HG03108 (cell line): ENCODE measurements around the gene PADI4.

Source experiments
- ATAC-seq: cut with Tn5 transposase; IDR thresholded peaks from one replicate; pipeline ENCODE4 v1.9.1; 2021; ENCODE audit warnings: moderate library complexity; ENCODE audit not compliant: unreplicated experiment

The PADI4 gene

DNA sequence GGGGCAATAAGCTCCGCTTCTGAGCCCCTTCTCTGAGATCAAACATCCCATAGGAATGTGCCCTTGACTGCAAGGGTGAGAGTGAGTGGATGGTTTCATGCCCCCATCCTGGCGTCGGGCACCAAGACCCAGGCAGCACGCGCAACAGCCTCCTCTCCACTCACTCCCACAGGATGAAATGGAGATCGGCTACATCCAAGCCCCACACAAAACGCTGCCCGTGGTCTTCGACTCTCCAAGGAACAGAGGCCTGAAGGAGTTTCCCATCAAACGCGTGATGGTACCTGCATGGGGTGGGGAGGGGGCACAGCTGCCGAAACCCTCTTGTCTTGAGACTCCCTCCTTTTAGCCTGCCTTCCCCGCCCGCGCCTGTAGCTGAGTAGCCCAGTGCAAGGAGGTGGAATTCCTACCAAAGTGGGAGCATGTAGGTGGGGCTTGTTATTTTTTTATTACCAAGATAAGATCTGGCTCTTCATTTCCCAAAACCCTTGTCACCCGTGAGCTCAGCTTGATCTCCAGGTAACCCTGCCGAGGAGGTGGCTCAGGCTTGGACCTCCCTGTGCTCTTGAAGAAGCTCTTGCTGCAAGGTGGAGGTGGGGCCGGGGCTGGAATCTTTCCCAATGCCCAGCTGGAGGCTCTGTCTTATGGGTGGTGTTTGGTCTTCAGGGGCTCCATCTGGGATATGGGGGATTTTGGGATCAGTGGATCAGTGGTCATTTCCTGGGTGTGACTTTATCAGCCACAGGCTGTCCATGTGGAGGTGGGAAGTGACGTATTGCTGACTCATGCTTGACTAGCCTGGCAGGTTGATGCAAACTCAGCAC, 40.0 kb downstream of the PADI4 start:
- no peak for ATAC-seq

DNA sequence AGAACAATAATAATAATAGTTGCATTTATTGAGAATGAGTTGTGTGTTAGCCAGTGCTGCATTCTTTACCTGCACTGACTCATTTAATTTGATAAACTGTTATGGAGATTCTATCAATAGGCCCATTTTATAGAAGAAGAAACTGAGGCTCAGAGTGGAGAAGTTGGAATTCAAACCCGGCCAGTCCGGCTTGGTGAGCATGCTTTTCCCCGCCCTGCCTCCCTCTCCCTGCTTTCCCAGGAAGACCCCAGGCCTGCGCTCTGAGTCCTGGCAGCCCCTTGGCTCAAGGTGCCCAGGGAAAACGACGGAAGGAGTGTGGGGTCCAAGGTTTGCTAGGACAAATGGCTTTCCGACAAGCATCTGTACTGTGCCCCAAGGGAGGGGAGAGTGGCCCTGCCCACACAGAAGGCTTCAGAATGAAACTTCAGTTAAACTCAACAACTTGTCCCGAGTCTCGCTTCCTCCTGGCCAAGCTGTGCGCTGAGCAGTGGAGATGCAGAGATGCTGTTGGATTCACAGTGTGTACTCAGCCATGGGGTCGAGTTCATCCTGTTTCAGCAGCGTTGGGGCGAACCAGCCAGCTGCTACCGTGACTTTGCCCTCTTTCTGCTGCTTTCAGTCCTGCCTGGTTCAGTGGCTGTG, 40.7 kb downstream of the PADI4 start:
- ATAC-seq: peak; percentile 50

DNA sequence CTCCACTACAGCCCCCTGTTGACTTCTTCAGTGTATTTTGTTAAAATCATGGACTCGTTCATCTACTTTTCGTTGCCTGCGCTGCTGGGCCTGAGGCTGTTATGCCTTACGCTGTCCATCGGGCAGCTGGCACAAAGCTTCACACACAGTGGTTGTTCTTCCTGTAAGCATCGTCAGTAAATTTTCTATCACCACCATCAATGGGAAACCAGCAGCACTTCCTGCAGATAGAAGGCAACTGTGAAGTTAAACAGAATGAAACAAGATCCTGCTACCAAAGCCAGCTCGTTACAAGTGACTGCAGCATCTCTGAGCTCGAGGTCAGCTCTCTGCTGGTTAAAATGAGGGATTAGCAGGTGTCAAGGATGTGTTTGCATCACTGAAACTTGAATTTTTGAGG, 42.1 kb downstream of the PADI4 start:
- ATAC-seq: no peak

DNA sequence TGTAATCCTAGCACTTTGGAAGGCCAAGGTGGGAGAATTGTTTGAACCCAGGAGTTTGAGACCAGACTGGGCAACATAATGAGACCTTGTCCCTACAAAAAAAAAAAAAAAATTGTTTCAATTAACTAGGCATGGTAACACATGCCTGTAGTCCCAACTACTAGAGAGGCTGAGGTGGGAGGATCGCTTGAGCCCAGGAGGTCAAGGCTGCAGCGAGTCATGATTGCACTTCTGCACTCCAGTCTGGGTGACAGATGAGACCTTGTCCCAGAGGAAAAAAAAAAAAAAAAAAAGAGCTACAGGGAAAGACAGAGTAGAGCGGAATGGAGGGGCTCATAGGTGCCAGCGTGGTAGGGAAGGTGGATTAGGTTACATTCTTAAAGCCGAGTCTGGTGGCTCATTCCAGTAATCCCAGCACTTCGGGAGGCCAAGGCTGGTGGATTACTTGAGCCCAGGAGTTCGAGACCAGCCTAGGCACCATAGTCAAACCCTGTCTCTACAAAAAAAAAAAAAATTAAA, 43.0 kb downstream of the PADI4 start:
- ATAC-seq: no peak

DNA sequence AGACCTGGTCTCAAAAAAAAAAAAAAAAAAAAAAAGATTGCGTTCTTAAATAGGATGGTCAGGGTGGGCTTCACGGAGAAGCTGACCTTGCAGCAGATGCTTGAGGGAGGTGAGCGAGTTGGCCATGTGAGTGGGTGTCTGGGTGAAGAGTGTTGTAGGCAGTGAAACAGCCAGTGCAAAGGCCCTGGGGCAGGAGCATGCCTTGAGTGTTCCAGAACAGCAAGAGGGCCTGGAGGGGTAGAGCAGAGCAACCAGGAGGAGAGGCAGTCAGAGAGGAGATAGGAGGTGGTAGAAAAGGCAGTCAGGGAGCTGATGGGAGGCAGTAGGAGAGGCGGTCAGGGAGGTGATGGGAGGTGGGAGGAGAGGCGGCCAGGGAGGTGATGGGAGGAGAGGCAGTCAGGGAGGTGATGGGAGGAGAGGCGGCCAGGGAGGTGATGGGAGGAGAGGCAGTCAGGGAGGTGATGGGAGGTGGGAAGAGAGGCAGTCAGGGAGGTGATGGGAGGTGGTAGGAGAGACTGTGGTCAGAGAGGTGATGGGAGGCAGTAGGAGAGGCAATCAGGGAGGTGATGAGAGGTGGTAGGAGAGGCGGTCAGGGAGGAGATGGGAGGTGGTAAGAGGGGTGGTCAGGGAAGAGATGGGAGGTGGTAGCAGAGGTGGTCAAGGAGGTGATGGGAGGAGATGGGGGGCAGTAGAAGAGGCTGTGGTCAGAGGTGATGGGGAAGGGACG, 43.8 kb downstream of the PADI4 start:
- no peak for ATAC-seq

DNA sequence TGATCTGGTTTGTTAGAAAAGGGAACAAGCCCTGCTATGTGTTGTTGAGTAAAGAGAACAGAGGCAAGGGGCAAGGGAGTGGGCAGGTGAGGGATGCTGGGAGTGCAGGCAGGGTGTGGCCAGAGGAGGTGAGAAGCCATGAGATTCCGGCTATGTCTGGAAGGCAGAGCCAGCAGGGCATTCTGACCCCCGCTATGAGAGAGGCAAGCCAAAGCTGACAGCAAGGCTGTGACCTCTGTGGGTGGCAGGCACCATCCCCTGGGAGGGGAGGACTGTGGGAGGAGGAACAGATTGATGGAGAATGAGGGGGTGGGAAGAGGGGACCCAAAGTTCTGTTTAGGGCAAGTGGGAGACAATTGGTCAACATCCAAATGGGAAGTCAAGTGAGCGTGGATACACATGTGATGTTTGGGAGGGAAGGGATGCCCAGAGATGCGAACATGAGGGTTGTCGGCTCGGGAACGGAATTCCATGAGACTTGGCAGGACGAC, 44.5 kb downstream of the PADI4 start:
- no peak for ATAC-seq

DNA sequence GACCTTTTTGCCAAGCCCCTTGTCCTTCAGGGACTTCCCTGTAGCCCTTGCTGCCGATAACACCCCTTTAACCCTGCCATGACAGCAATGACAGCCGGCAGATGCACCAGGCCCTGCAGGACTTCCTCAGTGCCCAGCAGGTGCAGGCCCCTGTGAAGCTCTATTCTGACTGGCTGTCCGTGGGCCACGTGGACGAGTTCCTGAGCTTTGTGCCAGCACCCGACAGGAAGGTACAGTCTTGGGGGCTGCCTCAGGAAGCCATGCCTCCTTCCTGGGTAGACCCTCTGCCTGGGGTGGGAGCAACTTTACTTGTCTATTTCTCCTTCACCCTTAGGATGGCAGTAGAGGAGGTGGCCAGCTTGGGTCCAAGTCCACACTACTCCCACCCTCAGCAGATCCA, 47.9 kb downstream of the PADI4 start:
- ATAC-seq: no peak

DNA sequence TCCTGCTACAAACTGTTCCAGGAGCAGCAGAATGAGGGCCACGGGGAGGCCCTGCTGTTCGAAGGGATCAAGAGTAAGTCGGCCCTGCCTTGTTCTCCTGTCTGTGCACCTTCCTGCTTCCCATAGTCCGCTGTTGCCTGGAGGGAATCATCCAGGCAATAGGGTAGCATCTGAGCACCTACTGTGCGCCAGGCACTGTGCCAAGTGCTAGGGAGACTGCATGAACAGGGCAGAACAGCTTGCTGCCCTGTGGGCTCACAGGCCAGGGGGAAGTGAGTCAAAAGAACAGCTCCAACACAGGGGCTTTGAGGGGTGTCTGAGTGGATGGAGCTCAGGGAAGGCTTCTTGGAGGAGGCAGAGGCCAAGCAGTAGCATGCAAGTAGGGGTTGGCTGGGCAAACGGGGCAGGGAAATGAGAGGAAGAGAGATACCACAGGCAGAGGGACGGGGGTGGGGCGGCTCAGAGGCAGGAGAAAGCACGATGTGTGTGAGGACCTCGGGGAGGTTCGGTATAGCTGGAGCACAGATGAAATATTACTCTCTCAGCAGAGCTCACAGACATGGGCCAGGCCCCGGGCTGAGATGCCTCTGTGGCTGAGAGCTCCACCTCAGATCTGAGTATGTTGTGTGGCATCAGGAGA, 48.5 kb downstream of the PADI4 start:
- no peak for ATAC-seq

DNA sequence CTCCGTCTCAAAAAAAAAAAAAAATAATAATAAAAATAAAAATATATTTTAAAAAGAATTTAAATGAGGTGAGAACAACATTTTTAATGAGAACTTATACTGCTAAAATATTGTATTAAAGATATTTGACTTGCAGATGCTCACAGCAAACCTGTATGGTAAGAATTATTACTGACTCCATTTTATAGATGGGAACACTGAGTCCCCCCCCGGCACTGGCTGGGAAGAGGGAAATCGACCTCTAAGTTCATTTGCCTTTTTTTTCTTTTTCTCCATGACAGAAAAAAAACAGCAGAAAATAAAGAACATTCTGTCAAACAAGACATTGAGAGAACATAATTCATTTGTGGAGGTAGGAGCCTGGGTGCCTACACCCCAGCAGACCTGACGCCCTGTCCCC, 50.6 kb downstream of the PADI4 start:
- ATAC-seq: no peak

DNA sequence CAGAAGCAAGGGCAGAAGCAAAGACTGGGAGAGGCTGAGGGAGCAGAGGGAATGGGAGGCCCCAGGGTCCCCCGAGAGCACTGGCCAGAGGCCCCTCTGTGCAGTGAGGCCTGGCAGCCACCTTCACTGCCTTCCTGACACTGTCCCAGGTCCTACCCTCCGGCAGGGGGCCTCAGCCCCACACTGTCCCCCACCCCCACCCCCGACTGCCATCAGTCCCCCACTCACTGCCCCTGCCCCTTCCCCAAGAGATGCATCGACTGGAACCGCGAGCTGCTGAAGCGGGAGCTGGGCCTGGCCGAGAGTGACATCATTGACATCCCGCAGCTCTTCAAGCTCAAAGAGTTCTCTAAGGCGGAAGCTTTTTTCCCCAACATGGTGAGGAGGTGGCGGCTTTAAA, 51.0 kb downstream of the PADI4 start:
- ATAC-seq: no peak

DNA sequence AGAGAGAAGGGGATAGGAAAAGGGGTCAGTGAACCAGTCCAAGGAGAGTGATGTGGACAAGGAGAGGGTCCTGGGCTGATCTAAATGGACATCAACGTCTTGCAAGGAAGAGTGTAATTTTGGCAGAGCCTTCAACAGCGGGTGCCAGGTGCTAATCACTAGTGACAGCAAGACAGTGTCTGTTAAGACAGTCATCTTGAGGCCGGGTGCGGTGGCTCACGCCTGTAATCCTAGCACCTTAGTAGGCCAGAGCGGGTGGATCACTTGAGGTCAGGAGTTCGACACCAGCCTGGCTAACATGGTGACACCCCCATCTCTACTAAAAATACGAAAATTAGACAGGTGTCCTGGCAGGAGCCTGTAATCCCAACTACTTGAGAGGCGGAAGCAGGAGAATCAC, 51.8 kb downstream of the PADI4 start:
- ATAC-seq: no peak

DNA sequence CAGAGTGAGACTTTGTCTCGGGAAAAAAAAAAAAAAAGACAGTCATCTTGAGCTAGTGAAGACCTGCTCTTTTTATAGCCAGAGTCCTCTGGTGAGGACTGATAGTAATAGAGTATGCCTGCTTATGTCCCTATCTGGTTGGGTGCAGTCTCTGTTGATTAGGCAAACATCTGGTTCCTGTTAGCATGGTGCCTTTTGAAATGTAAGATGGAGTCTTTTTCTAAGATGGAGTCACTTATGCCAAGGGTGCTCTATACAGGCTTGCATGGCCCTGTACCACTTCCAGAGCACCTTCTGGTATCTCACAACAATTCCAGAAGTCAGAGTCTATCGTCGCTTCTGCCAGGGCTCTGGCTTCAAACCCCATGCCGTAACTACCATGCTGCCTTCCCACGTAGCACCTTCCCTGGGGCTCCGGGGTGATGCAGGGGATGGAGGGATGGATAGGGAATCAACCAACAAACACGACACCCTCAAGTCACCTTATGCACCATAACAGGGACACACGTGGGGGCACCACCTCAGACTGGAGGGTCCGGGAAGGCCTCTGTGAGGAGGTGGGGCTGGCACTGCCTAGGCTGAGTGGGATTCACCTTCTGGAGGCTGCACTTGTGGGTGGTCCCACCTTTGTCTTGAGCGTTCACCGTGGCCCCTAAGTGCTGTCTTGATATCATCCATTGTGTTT, 52.4 kb downstream of the PADI4 start:
- ATAC-seq: no peak

DNA sequence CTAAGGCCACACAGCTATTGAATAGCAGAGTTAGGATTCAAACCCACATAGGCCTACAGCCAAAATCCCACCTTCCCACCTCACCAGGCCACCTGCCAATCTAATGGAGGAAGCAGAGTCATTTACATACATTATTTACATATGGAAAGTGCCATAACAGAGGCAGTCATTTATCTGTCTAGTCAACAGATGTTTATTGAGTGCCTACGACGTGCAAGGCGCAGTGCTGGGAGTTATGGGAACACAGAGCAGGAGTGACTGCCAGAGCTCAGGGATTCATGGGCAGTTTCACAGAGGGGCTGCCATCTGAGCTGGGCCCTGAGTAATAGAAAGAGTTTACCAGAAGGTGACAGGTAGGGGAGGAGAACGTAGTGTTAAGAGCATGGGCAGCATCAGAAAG, 53.7 kb downstream of the PADI4 start:
- no peak for ATAC-seq

DNA sequence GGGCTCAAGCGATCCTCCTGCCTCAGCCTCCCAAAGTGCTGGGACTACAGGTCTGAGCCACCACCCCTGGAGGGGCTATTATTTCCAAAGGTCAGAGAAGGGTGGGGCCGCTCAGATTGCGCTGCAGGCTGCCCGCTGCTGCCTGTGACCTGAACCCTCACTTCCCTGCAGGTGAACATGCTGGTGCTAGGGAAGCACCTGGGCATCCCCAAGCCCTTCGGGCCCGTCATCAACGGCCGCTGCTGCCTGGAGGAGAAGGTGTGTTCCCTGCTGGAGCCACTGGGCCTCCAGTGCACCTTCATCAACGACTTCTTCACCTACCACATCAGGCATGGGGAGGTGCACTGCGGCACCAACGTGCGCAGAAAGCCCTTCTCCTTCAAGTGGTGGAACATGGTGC, 55.4 kb downstream of the PADI4 start:
- no peak for ATAC-seq

DNA sequence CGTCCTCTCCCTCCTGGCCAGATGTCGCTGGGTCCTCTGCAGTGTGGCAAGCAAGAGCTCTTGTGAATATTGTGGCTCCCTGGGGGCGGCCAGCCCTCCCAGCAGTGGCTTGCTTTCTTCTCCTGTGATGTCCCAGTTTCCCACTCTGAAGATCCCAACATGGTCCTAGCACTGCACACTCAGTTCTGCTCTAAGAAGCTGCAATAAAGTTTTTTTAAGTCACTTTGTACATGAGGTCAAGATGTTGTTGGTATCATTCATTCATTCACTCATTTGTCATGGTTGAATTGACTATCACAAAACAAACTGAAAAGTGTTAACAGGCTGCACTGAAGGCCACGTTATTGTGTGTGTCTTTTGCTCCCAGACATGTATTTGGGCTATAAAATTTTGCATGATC, 55.8 kb downstream of the PADI4 start:
- no peak for ATAC-seq

DNA sequence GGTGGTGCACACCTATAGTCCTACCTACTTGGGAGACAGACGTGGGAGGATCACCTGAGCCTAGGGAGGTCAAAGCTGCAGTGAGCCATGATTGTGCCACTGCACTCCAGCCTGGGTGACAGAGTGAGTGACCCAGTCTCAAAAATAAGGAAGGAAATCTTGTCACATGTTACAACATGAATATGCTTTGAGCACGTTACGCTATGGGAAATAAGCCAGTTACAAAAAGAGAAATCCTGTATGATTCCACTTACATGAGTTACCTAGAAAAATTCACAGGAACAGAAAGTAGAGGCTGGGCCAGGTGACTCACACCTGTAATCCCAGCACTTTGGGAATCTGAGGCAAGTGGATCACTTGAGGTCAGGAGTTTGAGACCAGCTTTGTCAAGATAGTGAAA, 57.3 kb downstream of the PADI4 start:
- ATAC-seq: no peak

DNA sequence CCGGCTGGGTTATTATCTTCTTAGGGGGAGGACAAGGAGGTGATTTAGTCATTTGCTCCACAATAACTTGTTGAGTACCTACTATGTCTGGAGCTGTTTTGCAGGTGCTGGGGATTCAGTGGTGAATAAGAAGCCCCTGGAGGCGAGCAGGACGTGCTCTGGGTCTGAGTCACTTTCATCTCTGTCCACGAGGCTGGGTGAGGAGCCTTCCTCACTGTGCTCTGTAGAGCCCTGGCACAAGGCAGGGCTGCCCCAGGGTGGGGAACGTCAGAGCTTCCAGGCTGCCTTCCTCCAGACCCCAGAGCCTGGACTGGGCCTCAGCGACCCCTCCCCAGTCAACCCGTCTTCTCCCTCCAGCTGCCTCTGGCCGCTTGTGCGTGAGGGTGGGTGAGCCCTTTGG, 61.5 kb downstream of the PADI4 start:
- ATAC-seq: no peak

DNA sequence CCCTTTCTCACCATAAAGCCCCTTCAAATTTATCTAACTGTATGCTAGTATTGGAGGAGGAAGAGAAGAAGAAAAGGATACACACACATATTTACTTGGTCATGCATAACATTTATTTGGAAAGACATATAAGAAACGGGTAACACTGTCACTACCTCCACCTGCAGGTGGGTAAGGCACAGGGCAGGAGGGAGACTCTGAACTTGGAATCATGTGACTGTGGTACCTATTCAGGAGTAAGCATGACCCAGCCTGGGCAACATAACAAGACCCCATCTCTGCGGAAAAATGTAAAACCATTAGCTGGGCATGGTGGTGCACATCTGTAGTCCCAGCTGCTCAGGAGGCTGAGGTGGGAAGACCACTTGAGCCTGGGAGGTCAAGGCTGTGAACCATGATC, 62.6 kb downstream of the PADI4 start:
- no peak for ATAC-seq

DNA sequence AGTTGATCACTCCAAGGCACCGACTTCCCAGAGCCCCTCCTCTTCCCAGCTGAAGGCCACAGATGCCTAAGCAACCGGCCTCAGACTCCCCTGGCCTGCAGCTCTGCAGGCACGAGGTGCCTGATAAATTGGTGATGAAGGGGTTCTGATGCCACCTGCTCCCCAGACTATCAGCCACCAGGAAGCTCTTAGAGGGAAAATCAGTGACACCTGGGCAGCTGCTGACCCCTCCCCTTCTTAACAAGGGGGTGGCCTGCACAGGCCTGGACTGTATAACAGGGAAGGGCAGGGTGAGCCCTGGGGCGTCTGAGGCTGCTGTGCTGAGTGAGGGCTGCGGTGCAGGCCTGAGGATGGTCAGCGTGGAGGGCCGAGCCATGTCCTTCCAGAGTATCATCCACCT, 63.9 kb downstream of the PADI4 start, which contains the start of gene PADI6:
Gene PADI6 (plus strand): TSS at position 301 of the 400 bp plus-strand sequence. CDS start 50 bp downstream, at position 351.
- ATAC-seq: no peak

DNA sequence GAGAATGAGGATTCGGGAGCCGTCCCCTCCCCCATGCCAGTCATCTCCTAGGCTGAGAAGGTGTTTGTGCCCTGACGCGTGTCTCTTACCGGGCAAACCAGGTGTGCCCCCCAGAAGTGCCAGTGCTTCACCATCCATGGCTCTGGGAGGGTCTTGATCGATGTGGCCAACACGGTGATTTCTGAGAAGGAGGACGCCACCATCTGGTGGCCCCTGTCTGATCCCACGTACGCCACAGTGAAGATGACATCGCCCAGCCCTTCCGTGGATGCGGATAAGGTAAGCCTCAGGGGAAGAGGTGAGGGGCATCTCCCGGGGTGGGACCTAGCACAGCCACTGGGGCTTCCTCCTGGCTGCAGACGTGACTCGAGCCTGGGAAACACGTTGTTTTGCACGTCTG, 65.0 kb downstream of the PADI4 start:
- no peak for ATAC-seq
